ENCODE results near the gene MASP1.

- TF ChIP-seq GATA2 (IDR thresholded peaks at IDR 0.05; ENCODE audit: low read depth, low read length) (no peak), GATA3 (IDR thresholded peaks at IDR 0.05; ENCODE audit: low read depth, low read length) (no peak)
These were observed 14.3 kb upstream of the MASP1 start for GRCh38 chr3:187305881-187306280.

Data from SH-SY5Y (cell line).